PC-9 (cell line): ENCODE measurements around the gene B4GALNT3. TPM values are rescaled to one million over a fixed set of nuclear protein-coding genes. Genes with fewer than 3 reads are reported as not detected.
A peak's percentile ranks its signal among the peaks of the same experiment; 100 is the strongest.

ENCODE experiments used
- BruUV-seq: library from RNA; stranded (reverse); fragments of 400-500 nt; replicated peaks from 2 replicates; lab custom pipeline; 2021; lab: Mats Ljungman, UMichigan
- CTCF ChIA-PET: fragments of 300-600 bp; sonication (Branson Sonifier 250); formaldehyde crosslinking; loops from one replicate; lab custom pipeline; 2022; ENCODE audit warnings: antibody characterized with exemption; lab: Charles Lee
- POLR2A ChIA-PET: fragments of 300-600 bp; sonication (Branson Sonifier 250); formaldehyde crosslinking; loops from one replicate; lab custom pipeline; 2022; ENCODE audit warnings: antibody characterized with exemption; ENCODE audit not compliant: unreplicated experiment; lab: Charles Lee
- DNase-seq, 2 experiments: peaks; one replicate each; pipeline versions ENCODE4 v3.0.0 to v3.0.0-alpha.2; 2015 to 2022; ENCODE audit warnings: mixed read lengths in 1 of 2
- H2AFZ ChIP-seq: fragments of 200-600 bp; sonication (generic); 2 replicates; pipeline ENCODE4 v1.8.1; 2017; ENCODE audit warnings: antibody characterized with exemption
- H3F3A ChIP-seq: fragments of 200-600 bp; sonication (generic); 2 replicates; pipeline ENCODE4 v1.8.1; 2017; ENCODE audit warnings: antibody characterized with exemption, mild to moderate bottlenecking, low read depth; ENCODE audit not compliant: insufficient read depth
- H3K27ac ChIP-seq: fragments of 200-600 bp; sonication (generic); 2 replicates; pipeline ENCODE4 v1.6.1; 2016; ENCODE audit warnings: mixed run types
- H3K27me3 ChIP-seq: fragments of 200-600 bp; sonication (generic); 2 replicates; pipeline ENCODE4 v1.6.1; 2016; ENCODE audit warnings: low read depth, mixed run types; ENCODE audit not compliant: insufficient read depth
- H3K36me3 ChIP-seq: fragments of 200-600 bp; sonication (generic); 2 replicates; pipeline ENCODE4 v1.6.1; 2016; ENCODE audit warnings: low read depth, mixed run types
- H3K4me1 ChIP-seq: fragments of 200-600 bp; sonication (generic); replicated peaks from 2 replicates; pipeline ENCODE4 v1.6.1; 2016; ENCODE audit warnings: mixed run types; ENCODE audit not compliant: insufficient read depth
- H3K4me2 ChIP-seq: fragments of 200-600 bp; sonication (generic); 2 replicates; pipeline ENCODE4 v1.6.1; 2017; ENCODE audit warnings: mixed run types
- H3K4me3 ChIP-seq: fragments of 200-600 bp; sonication (generic); 2 replicates; pipeline ENCODE4 v1.6.1; 2016; ENCODE audit warnings: mixed run types
- H3K79me2 ChIP-seq: fragments of 200-600 bp; sonication (generic); 2 replicates; pipeline ENCODE4 v1.6.1; 2017; ENCODE audit warnings: low read depth, mixed run types
- H3K9me2 ChIP-seq: fragments of 200-600 bp; sonication (generic); 2 replicates; pipeline ENCODE4 v1.8.1; 2017; ENCODE audit warnings: mild to moderate bottlenecking; ENCODE audit not compliant: insufficient read depth
- H3K9me3 ChIP-seq: fragments of 200-600 bp; sonication (generic); 2 replicates; pipeline ENCODE4 v1.8.1; 2016; ENCODE audit warnings: low read depth; ENCODE audit not compliant: insufficient read depth
- H4K20me1 ChIP-seq: fragments of 200-600 bp; sonication (generic); 2 replicates; pipeline ENCODE4 v1.8.1; 2017; ENCODE audit not compliant: insufficient read depth
- CTCF ChIP-seq: fragments of 200-600 bp; sonication (generic); conservative IDR thresholded peaks from 2 replicates; pipeline ENCODE4 v1.6.1; 2017; ENCODE audit warnings: mixed run types, antibody characterized with exemption, mild to moderate bottlenecking, moderate library complexity
- EZH2 ChIP-seq: fragments of 200-600 bp; sonication (generic); IDR thresholded peaks from 2 replicates; pipeline ENCODE4 v1.8.0; 2017; ENCODE audit warnings: antibody characterized with exemption, low read depth
- intact Hi-C: fragments of 100-400 bp; cut with micrococcal nuclease; formaldehyde crosslinking; loops from one replicate; pipeline ENCODE4 v1.10.0; 2022; ENCODE audit not compliant: unreplicated experiment
- total RNA-seq: library from RNA; stranded (reverse); gene quantifications from 2 replicates; pipeline ENCODE4 v1.2.3, GENCODE V29; 2021

B4GALNT3 gene
- total RNA-seq, 1 experiment from 2014 or later, result 8.0 TPM

DNA sequence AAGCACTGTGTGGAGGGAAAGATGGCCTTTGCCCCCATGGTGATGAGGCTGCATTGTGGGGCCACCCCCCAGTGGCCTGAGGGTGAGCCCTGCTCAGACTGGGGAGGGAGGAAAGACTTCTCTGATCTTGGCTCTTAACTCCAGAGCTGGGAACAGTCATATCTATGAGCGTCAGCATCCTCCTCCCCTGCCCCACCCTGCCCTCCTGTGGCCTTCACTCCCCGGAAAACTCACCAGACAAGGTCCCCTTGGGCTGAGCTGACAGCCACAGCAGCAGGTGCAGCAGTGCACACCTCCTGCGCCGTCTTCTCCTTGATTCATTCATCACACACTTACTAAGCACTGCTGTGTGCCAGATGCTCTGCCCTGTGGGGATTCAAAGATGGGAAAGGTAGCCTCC, 98.8 kb downstream of the B4GALNT3 start:
- H2AFZ ChIP-seq, result no peak overlapping the region
- no peaks in the 10 kb centered on the region for H4K20me1 ChIP-seq
- POLR2A ChIA-PET, result no interaction called here
- no peak overlapping the region for H3K4me2 ChIP-seq
- CTCF ChIA-PET, result interaction anchor here (0.5 to 0.7 kb wide), 3 partner anchors 49 to 560 kb away, joined by 5 to 10 read pairs (median 7); no protein-coding TSS in a partner anchor
- peaks cover 8% of the 10 kb centered on the region; the same call in 1 of the 2 replicates for H3F3A ChIP-seq
- H3K9me2 ChIP-seq, result no peaks in the 10 kb centered on the region
- no peaks in the 10 kb centered on the region for H3K79me2 ChIP-seq
- no peaks in the 10 kb centered on the region for H3K36me3 ChIP-seq
- DNase-seq, result peak in 1 of 2 experiments; percentile 43
- peaks cover 14% of the 10 kb centered on the region; the same call in 1 of the 2 replicates for H3K27me3 ChIP-seq
- intact Hi-C loops, result no loop called here
- no peak overlapping the region for H3K4me3 ChIP-seq
- BruUV-seq, result no TSS peak
- H3K27ac ChIP-seq, result no peak overlapping the region
- no peaks in the 10 kb centered on the region for H3K9me3 ChIP-seq
- H3K4me1 ChIP-seq, result peaks cover 5% of the 10 kb centered on the region; the same call in 1 of the 2 replicates
- TF ChIP-seq EZH2, result no peak
- no peak for TF ChIP-seq CTCF

DNA sequence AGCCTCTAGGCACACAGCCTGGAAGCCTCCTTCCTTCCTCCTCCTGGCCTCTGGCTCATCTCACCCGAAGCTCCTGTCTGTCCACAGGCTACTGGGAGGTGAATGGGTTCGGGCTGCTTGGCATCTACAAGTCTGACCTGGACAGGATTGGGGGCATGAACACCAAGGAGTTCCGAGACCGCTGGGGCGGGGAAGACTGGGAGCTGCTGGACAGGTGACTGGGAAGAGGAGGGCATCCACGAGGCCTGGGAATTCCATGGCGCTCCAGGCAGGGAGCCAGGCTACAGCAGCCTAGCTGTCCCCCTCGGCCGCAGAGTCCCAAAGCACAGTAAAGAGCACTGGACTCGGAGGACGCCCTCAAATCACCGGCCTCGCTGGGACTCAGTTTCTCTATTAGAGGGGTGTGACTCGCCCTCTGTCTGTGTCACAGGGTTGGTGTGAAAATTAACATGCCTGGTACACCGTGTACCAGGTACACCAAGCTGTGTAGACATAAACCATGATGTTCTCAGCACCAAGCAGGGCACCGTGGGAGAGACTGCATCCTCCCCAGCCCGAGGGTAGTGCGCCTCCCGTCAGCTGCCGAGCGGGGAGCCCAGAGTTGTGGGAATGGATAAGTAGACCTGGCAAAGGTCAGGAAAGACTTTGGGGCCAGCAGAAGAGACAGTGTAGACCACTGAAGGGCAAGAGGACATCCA, 99.6 kb downstream of the B4GALNT3 start:
- H3K9me2 ChIP-seq, result no peaks in the 10 kb centered on the region

More for the DNA sequence above, 99.6 kb downstream of the B4GALNT3 start:
- peaks cover 5% of the 10 kb centered on the region; the same call in 1 of the 2 replicates for H3K4me1 ChIP-seq
- H2AFZ ChIP-seq, result no peak overlapping the region
- intact Hi-C loops, result no loop called here
- H3K4me3 ChIP-seq, result no peak overlapping the region
- no TSS peak for BruUV-seq
- POLR2A ChIA-PET, result no interaction called here
- CTCF ChIA-PET, result interaction anchor here (0.5 to 0.7 kb wide), 3 partner anchors 49 to 559 kb away, joined by 5 to 10 read pairs (median 7); no protein-coding TSS in a partner anchor
- H3K9me3 ChIP-seq, result no peaks in the 10 kb centered on the region
- no peak overlapping the region for H3K27ac ChIP-seq
- H3K36me3 ChIP-seq, result no peaks in the 10 kb centered on the region
- peaks cover 8% of the 10 kb centered on the region; the same call in 1 of the 2 replicates for H3F3A ChIP-seq
- H4K20me1 ChIP-seq, result no peaks in the 10 kb centered on the region
- TF ChIP-seq EZH2, result no peak
- no peak for TF ChIP-seq CTCF
- no peak for DNase-seq
- no peaks in the 10 kb centered on the region for H3K79me2 ChIP-seq
- H3K27me3 ChIP-seq, result peaks cover 14% of the 10 kb centered on the region; the same call in 1 of the 2 replicates
- no peak overlapping the region for H3K4me2 ChIP-seq
